IMR-90 (cell line): ENCODE measurements around the gene CD209. TPM values are rescaled to one million over a fixed set of nuclear protein-coding genes. Genes with fewer than 3 reads are reported as not detected.

ENCODE experiments used
- ATAC-seq: fragments of 200-7000 bp; cut with Tn5 transposase; 2 replicates; pipeline ENCODE4 v1.9.1; 2020; ENCODE audit warnings: low read depth, mild to moderate bottlenecking, moderate library complexity
- BruUV-seq: library from RNA; stranded (reverse); fragments of 400-500 nt; replicated peaks from 2 replicates; lab custom pipeline; 2021; lab: Mats Ljungman, UMichigan
- CTCF ChIA-PET: fragments of 300-600 bp; formaldehyde crosslinking; extraction: SDS; loops from one replicate; lab custom pipeline; 2021; ENCODE audit warnings: antibody characterized with exemption; lab: Yijun Ruan, JAX
- POLR2A ChIA-PET: fragments of 300-600 bp; sonication (Branson Sonifier 250); formaldehyde crosslinking; loops from one replicate; lab custom pipeline; 2022; ENCODE audit warnings: antibody characterized with exemption; ENCODE audit not compliant: unreplicated experiment; lab: Charles Lee
- DNase-seq: peaks from one replicate; pipeline ENCODE4 v3.0.0; 2013
- H2AFZ ChIP-seq: replicated peaks from 2 replicates; pipeline ENCODE3; 2013; ENCODE audit warnings: low read length, mild to moderate bottlenecking; ENCODE audit not compliant: poor library complexity
- H2AK5ac ChIP-seq: 2 replicates; pipeline ENCODE4 v1.6.1; 2013; ENCODE audit warnings: low read depth, low read length, inconsistent platforms
- H2AK9ac ChIP-seq: replicated peaks from 2 replicates; pipeline ENCODE3; 2013; ENCODE audit warnings: mild to moderate bottlenecking, low read depth, low read length, moderate library complexity; ENCODE audit not compliant: poor library complexity
- H2BK120ac ChIP-seq: 2 replicates; pipeline ENCODE4 v1.6.1; 2013; ENCODE audit warnings: low read depth, low read length, inconsistent platforms
- H2BK15ac ChIP-seq: 3 replicates; pipeline ENCODE4 v1.6.1; 2013; ENCODE audit warnings: low read depth, low read length, inconsistent platforms
- H2BK20ac ChIP-seq: 2 replicates; pipeline ENCODE4 v1.6.1; 2013; ENCODE audit warnings: low read depth, mild to moderate bottlenecking, inconsistent platforms, low read length, moderate library complexity
- H2BK5ac ChIP-seq: 2 replicates; pipeline ENCODE4 v1.6.1; 2013; ENCODE audit warnings: mild to moderate bottlenecking, low read depth, low read length, inconsistent platforms; ENCODE audit not compliant: poor library complexity, severe bottlenecking
- H3K14ac ChIP-seq: replicated peaks from 2 replicates; pipeline ENCODE4 v1.6.1; 2013; ENCODE audit warnings: low read depth, low read length, inconsistent platforms
- H3K18ac ChIP-seq: 2 replicates; pipeline ENCODE4 v1.6.1; 2013; ENCODE audit warnings: low read depth, low read length, control low read depth
- H3K23ac ChIP-seq: 2 replicates; pipeline ENCODE4 v1.6.1; 2013; ENCODE audit warnings: low read depth, low read length, inconsistent platforms
- H3K27ac ChIP-seq: 2 replicates; pipeline ENCODE4 v1.5.1; 2013; ENCODE audit warnings: mild to moderate bottlenecking, control low read depth, low read length; ENCODE audit not compliant: insufficient read depth
- H3K27me3 ChIP-seq: 2 replicates; pipeline ENCODE4 v1.6.1; 2013; ENCODE audit warnings: low read length; ENCODE audit not compliant: control insufficient read depth, insufficient read depth
- H3K36me3 ChIP-seq: 2 replicates; pipeline ENCODE4 v1.6.1; 2013; ENCODE audit warnings: low read length, mixed read lengths; ENCODE audit not compliant: control insufficient read depth, insufficient read depth
- H3K4ac ChIP-seq: 2 replicates; pipeline ENCODE4 v1.6.1; 2013; ENCODE audit warnings: low read depth, low read length, inconsistent platforms
- H3K4me1 ChIP-seq: 2 replicates; pipeline ENCODE4 v1.6.1; 2013; ENCODE audit warnings: low read length, mixed read lengths; ENCODE audit not compliant: control insufficient read depth, insufficient read depth
- H3K4me2 ChIP-seq: 2 replicates; pipeline ENCODE4 v1.6.1; 2013; ENCODE audit warnings: low read depth, mild to moderate bottlenecking, control low read depth, low read length, moderate library complexity
- H3K4me3 ChIP-seq: 2 replicates; pipeline ENCODE4 v1.5.1; 2013; ENCODE audit warnings: low read depth, mild to moderate bottlenecking, control low read depth, low read length, moderate library complexity; ENCODE audit not compliant: insufficient read depth
- H3K56ac ChIP-seq: 2 replicates; pipeline ENCODE4 v1.6.1; 2013; ENCODE audit warnings: low read length, inconsistent platforms; ENCODE audit not compliant: insufficient read depth; ENCODE audit errors: extremely low read depth
- H3K79me1 ChIP-seq, 2 experiments: 2 replicates each; pipeline ENCODE4 v1.6.1; 2013; ENCODE audit warnings: low read length in 2 of 2, inconsistent platforms in 1 of 2, low read depth in 1 of 2
- H3K9ac ChIP-seq: 2 replicates; pipeline ENCODE4 v1.6.1; 2013; ENCODE audit warnings: low read depth, low read length, control low read depth
- H3K9me1 ChIP-seq: 2 replicates; pipeline ENCODE4 v1.6.1; 2013; ENCODE audit warnings: low read length, inconsistent platforms; ENCODE audit not compliant: insufficient read depth
- H3K9me3 ChIP-seq: 2 replicates; pipeline ENCODE4 v1.6.1; 2013; ENCODE audit warnings: low read length; ENCODE audit not compliant: control insufficient read depth, insufficient read depth
- H4K20me1 ChIP-seq: 2 replicates; pipeline ENCODE4 v1.6.1; 2013; ENCODE audit warnings: low read length, inconsistent platforms; ENCODE audit not compliant: insufficient read depth
- H4K5ac ChIP-seq: 2 replicates; pipeline ENCODE4 v1.6.1; 2013; ENCODE audit warnings: mild to moderate bottlenecking, low read depth, low read length, control low read depth
- H4K8ac ChIP-seq, 2 experiments: 2 replicates each; pipeline ENCODE4 v1.6.1; 2013; ENCODE audit warnings: low read depth in 2 of 2, low read length in 2 of 2, control low read depth in 1 of 2, inconsistent platforms in 1 of 2
- H4K91ac ChIP-seq: 2 replicates; pipeline ENCODE4 v1.6.1; 2013; ENCODE audit warnings: low read depth, low read length, inconsistent platforms; ENCODE audit not compliant: insufficient read depth
- BHLHE40 ChIP-seq: fragments of 150-350 bp; IDR thresholded peaks from 2 replicates; pipeline ENCODE4 v1.6.1; 2016; ENCODE audit warnings: mild to moderate bottlenecking, low read depth, low read length
- CEBPB ChIP-seq: IDR thresholded peaks from 2 replicates; pipeline ENCODE4 v1.6.1; 2012; ENCODE audit warnings: low read depth, low read length, improper control_type of control experiment
- CHD1 ChIP-seq: IDR thresholded peaks from 2 replicates; pipeline ENCODE4 v1.6.1; 2012; ENCODE audit warnings: low read depth, low read length, improper control_type of control experiment
- ELK1 ChIP-seq: fragments of 150-350 bp; IDR thresholded peaks from 2 replicates; pipeline ENCODE4 v1.6.1; 2016; ENCODE audit warnings: low read depth, mild to moderate bottlenecking, low read length, moderate library complexity, borderline replicate concordance
- MAFK ChIP-seq: IDR thresholded peaks from 2 replicates; pipeline ENCODE4 v1.6.1; 2012; ENCODE audit warnings: low read depth, low read length, improper control_type of control experiment
- MAZ ChIP-seq: IDR thresholded peaks from 2 replicates; pipeline ENCODE4 v1.6.1; 2012; ENCODE audit warnings: low read depth, mild to moderate bottlenecking, low read length, improper control_type of control experiment, moderate library complexity, borderline replicate concordance
- MXI1 ChIP-seq: IDR thresholded peaks from 2 replicates; pipeline ENCODE4 v1.6.1; 2012; ENCODE audit warnings: low read depth, mild to moderate bottlenecking, low read length, moderate library complexity, borderline replicate concordance
- POLR2A ChIP-seq: IDR thresholded peaks from 2 replicates; pipeline ENCODE4 v1.6.1; 2012; ENCODE audit warnings: mild to moderate bottlenecking, low read depth, low read length
- RAD21 ChIP-seq: IDR thresholded peaks from 2 replicates; pipeline ENCODE4 v1.6.1; 2012; ENCODE audit warnings: low read length, improper control_type of control experiment
- RCOR1 ChIP-seq: IDR thresholded peaks from 2 replicates; pipeline ENCODE4 v1.6.1; 2012; ENCODE audit warnings: mild to moderate bottlenecking, low read length, improper control_type of control experiment; ENCODE audit not compliant: insufficient replicate concordance
- SMC3 ChIP-seq: fragments of 150-350 bp; IDR thresholded peaks from 2 replicates; pipeline ENCODE4 v1.6.1; 2016; ENCODE audit warnings: low read depth, mild to moderate bottlenecking, antibody characterized with exemption, low read length, moderate library complexity
- USF2 ChIP-seq: fragments of 150-350 bp; IDR thresholded peaks from 2 replicates; pipeline ENCODE4 v1.6.1; 2017; ENCODE audit warnings: mild to moderate bottlenecking, antibody characterized with exemption, low read length, low read depth
- WGBS, 2 experiments: methylation state at CpG; one replicate each; pipeline versions ENCODE4 v1.1.5 to v1.1.7; 2013; ENCODE audit warnings: missing lambda C conversion rate in 2 of 2; ENCODE audit not compliant: insufficient read length in 1 of 2; ENCODE audit errors: extremely low coverage in 2 of 2; 5-methylcytosine and 5-hydroxymethylcytosine counted together
- dilution Hi-C: fragments of 300-500 bp; cut with HindIII; formaldehyde crosslinking; loops from one replicate; pipeline ENCODE4 v1.14.3; 2018; ENCODE audit warnings: low sequenced_read_pairs; ENCODE audit not compliant: unreplicated experiment
- in situ Hi-C: fragments of 300-500 bp; cut with MboI; formaldehyde crosslinking; loops from 3 replicates; pipeline ENCODE4 v1.14.3; 2019; ENCODE audit warnings: low sequenced_read_pairs, inconsistent platforms, mixed read lengths
- intact Hi-C: fragments of 100-400 bp; cut with micrococcal nuclease; formaldehyde crosslinking; loops from 2 replicates; pipeline ENCODE4 v1.10.0; 2022
- polyA plus RNA-seq, 3 experiments: library from polyadenylated mRNA; depleted of rRNA; stranded (reverse); fragments of >200 nt; gene quantifications; 2 replicates each; pipeline ENCODE4 v1.2.3, GENCODE V29; 2012; ENCODE audit warnings: low replicate concordance in 1 of 3
- total RNA-seq: library from RNA; depleted of rRNA; stranded (reverse); fragments of >200 nt; gene quantifications from 2 replicates; pipeline ENCODE4 v1.2.3, GENCODE V29; 2012
- TF ChIP-seq, protein P1 (sequence below): conservative IDR thresholded peaks from 2 replicates; pipeline ENCODE4 v1.5.1; 2012; ENCODE audit warnings: mild to moderate bottlenecking, low read depth, low read length, improper control_type of control experiment

CD209 gene
- total and polyA plus RNA-seq, 2 of the 4 experiments (the other 2 are of a cell fraction): not detected

- Histone ChIP-seq H2AK9ac (no peak overlapping the region), H2BK5ac (no peak overlapping the region), H3K18ac (no peak overlapping the region), H3K9me1 (no peaks in the 10 kb centered on the region), H3K9me3 (no peaks in the 10 kb centered on the region), H2AFZ (peak overlapping the region; percentile 65), H3K23ac (no peak overlapping the region), H2BK20ac (no peak overlapping the region), H2BK15ac (no peak overlapping the region), H3K36me3 (no peaks in the 10 kb centered on the region), H2BK120ac (no peak overlapping the region), H3K4me1 (no peaks in the 10 kb centered on the region), H3K14ac (no peak overlapping the region), H2AK5ac (no peak overlapping the region), H3K27me3 (peaks cover 16% of the 10 kb centered on the region; the same call in 1 of the 2 replicates), H3K56ac (no peak overlapping the region), H4K20me1 (no peaks in the 10 kb centered on the region), H4K8ac (no peak overlapping the region), H3K9ac (no peak overlapping the region), H4K91ac (no peak overlapping the region), H4K5ac (no peak overlapping the region), H3K79me1 (no peaks in the 10 kb centered on the region), H3K4me3 (no peak overlapping the region), H3K27ac (no peak overlapping the region), H3K4me2 (no peak overlapping the region), H3K4ac (no peak overlapping the region)
- ATAC-seq: no peak
- no TSS peak for BruUV-seq
- ChIA-PET CTCF (no interaction called here), POLR2A (interaction anchor here (0.7 kb wide), 1 partner anchor 605 kb away, joined by 7 read pairs; no protein-coding TSS in a partner anchor)
- DNase-seq: no peak
- TF ChIP-seq MAFK (no peak), CEBPB (no peak), POLR2A (no peak), MAZ (no peak), RCOR1 (no peak), MXI1 (no peak), BHLHE40 (no peak), ELK1 (no peak), USF2 (no peak), CHD1 (no peak), SMC3 (no peak), RAD21 (no peak)
- TF ChIP-seq, protein P1, sequence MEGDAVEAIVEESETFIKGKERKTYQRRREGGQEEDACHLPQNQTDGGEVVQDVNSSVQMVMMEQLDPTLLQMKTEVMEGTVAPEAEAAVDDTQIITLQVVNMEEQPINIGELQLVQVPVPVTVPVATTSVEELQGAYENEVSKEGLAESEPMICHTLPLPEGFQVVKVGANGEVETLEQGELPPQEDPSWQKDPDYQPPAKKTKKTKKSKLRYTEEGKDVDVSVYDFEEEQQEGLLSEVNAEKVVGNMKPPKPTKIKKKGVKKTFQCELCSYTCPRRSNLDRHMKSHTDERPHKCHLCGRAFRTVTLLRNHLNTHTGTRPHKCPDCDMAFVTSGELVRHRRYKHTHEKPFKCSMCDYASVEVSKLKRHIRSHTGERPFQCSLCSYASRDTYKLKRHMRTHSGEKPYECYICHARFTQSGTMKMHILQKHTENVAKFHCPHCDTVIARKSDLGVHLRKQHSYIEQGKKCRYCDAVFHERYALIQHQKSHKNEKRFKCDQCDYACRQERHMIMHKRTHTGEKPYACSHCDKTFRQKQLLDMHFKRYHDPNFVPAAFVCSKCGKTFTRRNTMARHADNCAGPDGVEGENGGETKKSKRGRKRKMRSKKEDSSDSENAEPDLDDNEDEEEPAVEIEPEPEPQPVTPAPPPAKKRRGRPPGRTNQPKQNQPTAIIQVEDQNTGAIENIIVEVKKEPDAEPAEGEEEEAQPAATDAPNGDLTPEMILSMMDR: no peak
- intact Hi-C loops: no loop called here
- WGBS, 2 experiments: 76% methylated on average over 8 of the region's 8 CpGs; no CpG with 5 or more reads in 1 of the 2 experiments
- dilution Hi-C loops: no loop called here
- in situ Hi-C loops: no loop called here
Observed at GRCh38 chr19:7703332-7703731, 44.0 kb downstream of the CD209 start.
